Mesothelial cell of epicardium (in vitro differentiated cells): ENCODE data around the gene TEKT1. TPM values are rescaled to one million over a fixed set of nuclear protein-coding genes. Genes with fewer than 3 reads are reported as not detected.

ENCODE experiments used
- DNase-seq, 2 experiments: peaks; one replicate each; pipeline ENCODE4 v3.0.0; 2021; ENCODE audit warnings: low spot score in 2 of 2; ENCODE audit not compliant: unreplicated experiment in 2 of 2
- H3K27ac Mint-ChIP-seq: 2 replicates; pipeline ENCODE4 v1.8.0; 2021; ENCODE audit warnings: mixed read lengths
- H3K27me3 Mint-ChIP-seq: 2 replicates; pipeline ENCODE4 v1.8.0; 2021; ENCODE audit warnings: low read depth, mixed read lengths
- H3K36me3 Mint-ChIP-seq: 2 replicates; pipeline ENCODE4 v1.8.0; 2021; ENCODE audit warnings: mixed read lengths
- H3K4me1 Mint-ChIP-seq: 2 replicates; pipeline ENCODE4 v1.8.0; 2021; ENCODE audit warnings: mixed read lengths
- H3K4me3 Mint-ChIP-seq: 2 replicates; pipeline ENCODE4 v1.8.0; 2021; ENCODE audit warnings: mild to moderate bottlenecking, moderate library complexity, mixed read lengths
- H3K9me3 Mint-ChIP-seq: 2 replicates; pipeline ENCODE4 v1.8.0; 2021; ENCODE audit warnings: mixed read lengths
- total RNA-seq: library from RNA; stranded (reverse); gene quantifications from 3 replicates; pipeline ENCODE4 v1.2.1, GENCODE V29; 2021
- TF ChIP-seq, protein P1 (sequence below): fragments of 200-600 bp; sonication (generic); IDR thresholded peaks from one replicate; pipeline ENCODE4 v1.5.0; 2021; ENCODE audit warnings: antibody characterized with exemption; ENCODE audit not compliant: unreplicated experiment

Gene TEKT1
- total RNA-seq, 1 donor from 2014 or later: not detected

GRCh38 chr17:6755281-6755680 lies 76.2 kb downstream of the TEKT1 start:
- H3K4me3 Mint-ChIP-seq: peak overlapping the region; percentile 13
- no peaks in the 10 kb centered on the region for H3K9me3 Mint-ChIP-seq
- DNase-seq: no peak
- H3K36me3 Mint-ChIP-seq: no peaks in the 10 kb centered on the region
- H3K27ac Mint-ChIP-seq: peak overlapping the region; percentile 47
- H3K27me3 Mint-ChIP-seq: peaks cover 26% of the 10 kb centered on the region
- TF ChIP-seq, protein P1, sequence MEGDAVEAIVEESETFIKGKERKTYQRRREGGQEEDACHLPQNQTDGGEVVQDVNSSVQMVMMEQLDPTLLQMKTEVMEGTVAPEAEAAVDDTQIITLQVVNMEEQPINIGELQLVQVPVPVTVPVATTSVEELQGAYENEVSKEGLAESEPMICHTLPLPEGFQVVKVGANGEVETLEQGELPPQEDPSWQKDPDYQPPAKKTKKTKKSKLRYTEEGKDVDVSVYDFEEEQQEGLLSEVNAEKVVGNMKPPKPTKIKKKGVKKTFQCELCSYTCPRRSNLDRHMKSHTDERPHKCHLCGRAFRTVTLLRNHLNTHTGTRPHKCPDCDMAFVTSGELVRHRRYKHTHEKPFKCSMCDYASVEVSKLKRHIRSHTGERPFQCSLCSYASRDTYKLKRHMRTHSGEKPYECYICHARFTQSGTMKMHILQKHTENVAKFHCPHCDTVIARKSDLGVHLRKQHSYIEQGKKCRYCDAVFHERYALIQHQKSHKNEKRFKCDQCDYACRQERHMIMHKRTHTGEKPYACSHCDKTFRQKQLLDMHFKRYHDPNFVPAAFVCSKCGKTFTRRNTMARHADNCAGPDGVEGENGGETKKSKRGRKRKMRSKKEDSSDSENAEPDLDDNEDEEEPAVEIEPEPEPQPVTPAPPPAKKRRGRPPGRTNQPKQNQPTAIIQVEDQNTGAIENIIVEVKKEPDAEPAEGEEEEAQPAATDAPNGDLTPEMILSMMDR: no peak
- H3K4me1 Mint-ChIP-seq: peaks cover 15% of the 10 kb centered on the region

- H3K4me1 Mint-ChIP-seq: peaks cover 15% of the 10 kb centered on the region
- no peaks in the 10 kb centered on the region for H3K36me3 Mint-ChIP-seq
- TF ChIP-seq, protein P1: no peak
- H3K27ac Mint-ChIP-seq: peak overlapping the region; percentile 48
- no peak overlapping the region for H3K4me3 Mint-ChIP-seq
- H3K27me3 Mint-ChIP-seq: peaks cover 25% of the 10 kb centered on the region
- H3K9me3 Mint-ChIP-seq: peaks cover 4% of the 10 kb centered on the region
- DNase-seq: no peak
These were observed 78.0 kb downstream of the TEKT1 start for GRCh38 chr17:6753546-6753945.

- H3K4me3 Mint-ChIP-seq: no peak overlapping the region
- peak in 1 of 2 experiments; percentile 56 for DNase-seq
- TF ChIP-seq, protein P1: no peak
These were observed 78.5 kb downstream of the TEKT1 start for GRCh38 chr17:6753006-6753445.

GRCh38 chr17:6752068-6752909 lies 79.2 kb downstream of the TEKT1 start:
- peak overlapping the region; percentile 95 for H3K27ac Mint-ChIP-seq

More at GRCh38 chr17:6753006-6753445, 78.5 kb downstream of the TEKT1 start:
- Mint-ChIP-seq H3K27ac (peak overlapping the region; percentile 95), H3K4me1 (peaks cover 15% of the 10 kb centered on the region), H3K9me3 (peaks cover 7% of the 10 kb centered on the region), H3K36me3 (no peaks in the 10 kb centered on the region), H3K27me3 (peaks cover 22% of the 10 kb centered on the region)

DNA sequence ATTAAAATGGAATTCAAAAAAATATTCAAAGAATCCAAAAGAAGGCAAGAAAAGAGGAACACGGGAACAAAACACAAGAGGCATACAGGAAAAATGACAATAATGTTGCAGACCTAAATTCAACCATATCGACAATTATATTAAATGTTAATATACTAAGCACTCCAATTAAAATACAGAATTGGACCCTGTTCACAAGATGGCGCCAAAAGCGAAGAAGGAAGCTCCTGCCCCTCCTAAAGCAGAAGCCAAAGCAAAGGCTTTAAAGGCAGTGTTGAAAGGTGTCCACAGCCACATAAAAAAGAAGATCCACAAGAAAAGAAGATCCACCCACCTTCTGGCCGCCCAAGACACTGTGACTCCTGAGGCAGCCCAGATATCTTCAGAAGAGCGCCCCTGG lies 82.0 kb downstream of the TEKT1 start:
- TF ChIP-seq, protein P1: no peak
- Mint-ChIP-seq H3K36me3 (no peaks in the 10 kb centered on the region), H3K4me1 (peaks cover 13% of the 10 kb centered on the region), H3K4me3 (no peak overlapping the region), H3K27ac (no peak overlapping the region), H3K27me3 (peaks cover 29% of the 10 kb centered on the region), H3K9me3 (peaks cover 9% of the 10 kb centered on the region)
- no peak for DNase-seq

More at GRCh38 chr17:6752068-6752909, 79.2 kb downstream of the TEKT1 start:
- peaks cover 22% of the 10 kb centered on the region for H3K27me3 Mint-ChIP-seq
- peaks cover 9% of the 10 kb centered on the region for H3K9me3 Mint-ChIP-seq
- H3K4me1 Mint-ChIP-seq: peaks cover 15% of the 10 kb centered on the region
- TF ChIP-seq, protein P1: no peak
- no peak for DNase-seq
- no peaks in the 10 kb centered on the region for H3K36me3 Mint-ChIP-seq
- no peak overlapping the region for H3K4me3 Mint-ChIP-seq
